Kidney epithelial cell (primary cell): ENCODE results near the gene SECISBP2L. TPM values are rescaled to one million over a fixed set of nuclear protein-coding genes. Genes with fewer than 3 reads are reported as not detected.

ENCODE experiments used
- DNase-seq: peaks from one replicate; pipeline ENCODE4 v3.0.0-alpha.2; 2010; ENCODE audit warnings: low read depth
- H3K27me3 ChIP-seq: 2 replicates; pipeline ENCODE4 v1.6.0; 2011; ENCODE audit warnings: low read length; ENCODE audit not compliant: control insufficient read depth, insufficient read depth
- H3K36me3 ChIP-seq: 2 replicates; pipeline ENCODE4 v1.5.1; 2011; ENCODE audit warnings: low read length; ENCODE audit not compliant: control insufficient read depth, insufficient read depth
- H3K4me3 ChIP-seq: 2 replicates; pipeline ENCODE4 v1.5.1; 2011; ENCODE audit warnings: low read depth, mild to moderate bottlenecking, control low read depth, low read length
- CTCF ChIP-seq: IDR thresholded peaks from 2 replicates; pipeline ENCODE4 v1.5.1; 2011; ENCODE audit warnings: mild to moderate bottlenecking, moderate library complexity, low read length, control low read depth, inconsistent platforms; ENCODE audit not compliant: insufficient read depth, poor library complexity, severe bottlenecking
- total RNA-seq: library from RNA; depleted of rRNA; stranded (reverse); fragments of >200 nt; gene quantifications from 2 replicates; pipeline ENCODE4 v1.2.3, GENCODE V29; 2015

Gene SECISBP2L
- total RNA-seq, 1 donor from 2014 or later: 20.0 TPM

DNA sequence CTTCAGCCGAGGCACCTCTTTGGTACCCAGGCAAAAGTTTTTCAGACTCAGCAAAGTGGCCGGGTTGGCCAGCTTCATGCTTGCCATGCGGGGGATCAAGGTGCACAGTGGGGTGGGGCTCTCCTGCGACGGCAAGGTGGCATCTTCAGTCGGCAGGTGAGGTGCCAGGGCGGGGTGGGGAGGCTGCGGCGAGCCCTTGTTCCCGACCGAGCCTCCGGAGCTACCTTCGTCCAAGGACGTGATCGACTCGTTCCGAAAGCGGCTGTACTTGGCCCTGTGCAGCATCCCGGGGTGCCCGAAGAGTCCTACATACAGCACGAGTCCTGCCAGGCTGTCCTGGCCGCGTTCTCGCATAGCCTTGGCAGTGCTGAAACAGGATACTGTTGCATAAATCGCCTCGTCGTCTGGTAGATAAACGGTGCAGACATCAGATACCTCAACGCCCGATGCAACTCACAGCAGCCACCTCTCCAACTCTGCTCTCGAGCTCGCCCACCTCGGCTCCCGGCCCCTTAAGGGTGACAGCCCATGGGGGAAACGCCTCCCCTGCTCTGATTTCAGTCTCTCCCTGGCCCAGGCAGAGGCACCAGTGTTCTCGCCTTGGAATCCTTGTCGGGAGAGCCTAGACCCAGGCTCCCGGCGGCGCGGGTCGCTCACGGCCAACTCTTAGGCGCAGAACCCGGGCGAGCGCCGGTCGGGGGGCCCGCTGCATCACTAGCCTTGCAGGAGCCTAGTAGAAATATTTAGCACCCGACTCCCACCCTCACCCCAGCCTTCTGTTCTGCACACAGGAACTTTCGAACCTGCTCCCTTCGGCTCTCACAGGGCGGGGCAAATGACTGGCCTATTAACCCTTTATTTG lies 83.4 kb downstream of the SECISBP2L start:
- H3K27me3 ChIP-seq: no peaks in the 10 kb centered on the region
- DNase-seq: no peak

GRCh38 chr15:48955967-48956366 lies 90.3 kb downstream of the SECISBP2L start:
- TF ChIP-seq CTCF: no peak
- H3K36me3 ChIP-seq: no peaks in the 10 kb centered on the region
- no peaks in the 10 kb centered on the region for H3K27me3 ChIP-seq
- DNase-seq: no peak
- H3K4me3 ChIP-seq: no peak overlapping the region

More for the DNA sequence above, 83.4 kb downstream of the SECISBP2L start:
- peak overlapping the region; percentile 56 for H3K4me3 ChIP-seq
- TF ChIP-seq CTCF: no peak
- H3K36me3 ChIP-seq: no peaks in the 10 kb centered on the region

DNA sequence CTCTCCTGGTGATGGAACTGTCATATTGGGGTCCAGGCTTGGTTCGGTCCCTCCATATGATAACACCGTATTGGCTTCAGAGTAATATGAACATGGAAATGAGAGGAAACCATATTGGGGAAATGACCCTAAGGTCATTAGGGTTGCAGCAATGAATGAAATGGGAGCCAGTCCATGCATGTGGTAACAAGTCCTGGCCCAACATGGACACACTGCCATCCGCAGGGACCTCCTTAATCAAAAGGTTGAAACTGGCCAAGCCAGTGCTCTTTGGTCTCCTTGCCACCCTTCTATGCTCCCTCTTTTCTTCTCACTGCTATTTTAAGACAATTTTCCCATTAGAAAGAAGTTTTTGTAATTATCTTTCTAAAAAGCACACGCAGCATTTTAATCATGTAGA lies 90.9 kb downstream of the SECISBP2L start:
- Histone ChIP-seq H3K4me3 (no peak overlapping the region), H3K27me3 (no peaks in the 10 kb centered on the region), H3K36me3 (no peaks in the 10 kb centered on the region)
- TF ChIP-seq CTCF: no peak
- DNase-seq: no peak

DNA sequence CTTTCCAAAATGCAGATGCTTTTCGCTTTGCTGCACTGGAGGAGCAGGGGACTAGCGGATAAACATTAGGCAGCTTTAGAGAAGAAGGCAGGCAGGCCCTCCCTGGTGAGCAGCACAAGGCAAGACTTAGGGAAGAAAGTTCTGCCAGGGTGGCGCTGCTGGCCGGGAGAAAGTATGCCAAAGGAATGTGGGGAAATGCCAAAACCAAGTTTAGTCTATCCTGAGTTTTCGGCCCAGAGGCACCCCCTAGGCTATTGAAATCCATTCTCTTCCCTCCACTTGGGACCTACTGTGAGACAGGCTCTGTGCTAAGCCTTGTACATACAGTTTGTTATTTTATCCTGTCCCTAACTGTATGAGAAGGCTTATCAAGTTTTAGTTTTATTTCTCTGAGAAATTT lies 91.7 kb downstream of the SECISBP2L start:
- no peak for TF ChIP-seq CTCF
- Histone ChIP-seq H3K4me3 (no peak overlapping the region), H3K27me3 (no peaks in the 10 kb centered on the region), H3K36me3 (no peaks in the 10 kb centered on the region)
- DNase-seq: no peak

DNA sequence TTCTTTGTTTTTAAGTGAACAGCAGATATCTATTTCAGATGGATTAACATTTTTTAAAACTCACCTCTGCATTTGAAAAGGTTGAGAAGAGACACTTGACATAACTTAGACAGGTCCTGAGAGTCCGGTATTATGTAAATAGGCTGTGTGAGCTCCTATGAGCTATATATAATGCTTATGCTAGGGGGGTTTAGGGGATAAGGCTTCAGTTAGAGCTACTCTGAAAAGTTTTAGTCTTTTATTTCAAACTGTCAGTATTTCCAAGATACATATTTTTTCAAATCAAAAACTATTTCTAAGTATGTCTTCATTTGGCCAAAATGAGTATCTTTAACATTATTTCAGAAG lies 99.4 kb downstream of the SECISBP2L start:
- Histone ChIP-seq H3K4me3 (no peak overlapping the region), H3K36me3 (no peaks in the 10 kb centered on the region), H3K27me3 (no peaks in the 10 kb centered on the region)

More for the DNA sequence above, 99.4 kb downstream of the SECISBP2L start:
- DNase-seq: no peak
- no peak for TF ChIP-seq CTCF
